ENCODE data around the gene ZNF219. TPM values are rescaled to one million over a fixed set of nuclear protein-coding genes. Genes with fewer than 3 reads are reported as not detected.

ZNF219 gene
- 1 to 10 TPM; 5.3 to 5.8 TPM for total RNA-seq

DNA sequence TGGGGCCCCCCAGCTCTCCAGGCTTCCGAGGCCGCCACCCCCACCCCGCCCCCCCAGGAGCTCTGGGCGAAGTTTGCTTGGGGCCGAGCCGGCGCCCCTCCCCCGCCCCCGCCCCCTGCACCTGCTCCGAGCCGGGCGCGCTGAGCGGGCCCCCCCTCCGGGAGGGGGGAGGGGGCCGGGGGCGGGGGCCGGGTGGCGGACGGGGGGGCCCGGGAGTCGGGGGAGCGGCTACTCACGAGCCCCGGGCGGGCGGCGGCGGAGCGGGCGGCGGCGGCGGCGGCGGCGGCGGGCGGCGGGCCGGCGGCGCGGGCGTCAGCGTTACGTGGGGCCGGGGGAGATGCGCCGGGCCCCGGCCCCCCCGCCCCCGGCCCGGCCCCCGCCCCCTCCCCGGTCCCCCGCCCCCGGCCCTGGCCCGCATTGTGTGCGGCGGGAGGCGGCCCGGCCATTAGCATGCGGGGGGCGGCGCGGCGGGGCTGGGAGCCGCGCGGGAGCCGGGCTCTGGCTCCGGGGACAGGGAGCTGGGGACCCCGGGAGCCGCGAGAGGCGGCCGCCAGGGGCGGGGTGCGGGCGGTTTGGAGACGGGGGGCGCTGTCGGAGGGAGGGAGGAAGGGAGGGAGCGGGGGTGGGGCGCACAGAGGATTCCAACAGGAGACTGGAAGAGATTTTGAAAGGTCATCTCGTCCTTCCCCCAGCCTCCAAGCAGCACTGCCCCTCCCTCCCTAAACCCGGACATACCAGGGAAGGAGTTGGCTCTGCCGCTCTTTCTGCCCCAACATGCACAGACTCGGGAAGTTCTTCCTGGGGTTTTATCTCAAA lies at the start of gene ZNF219:
Gene ZNF219, minus strand, starts transcription at position 580 of the 816 bp plus-strand sequence. CDS start 5,064 bp downstream, outside the sequence.
- no peak for DNase-seq
- no peak within 1 kb of the TSS for H3K27ac Mint-ChIP-seq
- H3K9me3 Mint-ChIP-seq, result no peaks in the 10 kb centered on the region
- H3K27me3 Mint-ChIP-seq, result peaks cover 22% of the 10 kb centered on the region
- no peaks in the 10 kb centered on the region for H3K36me3 Mint-ChIP-seq (ENCODE audit: low read depth)
- peaks cover 40% of the 10 kb centered on the region for H3K4me1 Mint-ChIP-seq
- peak within 1 kb of the TSS; percentile 78 for H3K4me3 Mint-ChIP-seq
- CTCF ChIA-PET, result interaction anchor here (7.8 kb wide), 1 partner anchor 83 kb away, joined by 79 read pairs; no protein-coding TSS in a partner anchor
- POLR2A ChIA-PET, result no interaction called here

GRCh38 chr14:21145437-21145836 lies 47.0 kb upstream of the ZNF219 start:
- DNase-seq, result no peak
- POLR2A ChIA-PET, result no interaction called here
- Mint-ChIP-seq H3K4me1 (no peaks in the 10 kb centered on the region), H3K9me3 (peaks cover 3% of the 10 kb centered on the region), H3K4me3 (no peak overlapping the region), H3K27ac (no peak overlapping the region), H3K36me3 (ENCODE audit: low read depth) (no peaks in the 10 kb centered on the region), H3K27me3 (peaks cover 14% of the 10 kb centered on the region)
- CTCF ChIA-PET, result no interaction called here

DNA sequence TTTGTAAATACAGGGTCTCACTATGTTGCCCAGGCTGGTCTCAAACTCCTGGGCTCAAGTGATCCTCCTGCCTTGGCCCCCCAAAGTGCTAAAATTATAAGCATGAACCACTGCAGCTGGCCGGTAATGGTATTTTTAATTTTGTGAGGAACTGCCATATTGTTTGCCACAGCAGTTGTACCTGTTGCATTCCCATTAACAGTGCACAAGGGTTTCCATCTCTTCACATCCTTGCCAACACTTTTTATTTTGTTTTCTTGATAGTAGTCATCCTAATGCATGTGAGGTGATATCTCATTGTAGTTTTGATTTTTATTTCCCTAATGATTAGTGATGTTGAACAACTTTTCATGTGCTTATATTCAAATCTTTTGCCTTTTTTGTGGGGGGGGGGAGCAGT lies 43.9 kb upstream of the ZNF219 start:
- H3K9me3 Mint-ChIP-seq, result peaks cover 3% of the 10 kb centered on the region
- H3K4me1 Mint-ChIP-seq, result no peaks in the 10 kb centered on the region
- no peaks in the 10 kb centered on the region for H3K36me3 Mint-ChIP-seq (ENCODE audit: low read depth)
- peaks cover 8% of the 10 kb centered on the region for H3K27me3 Mint-ChIP-seq
- ChIA-PET CTCF (no interaction called here), POLR2A (no interaction called here)
- H3K27ac Mint-ChIP-seq, result no peak overlapping the region
- H3K4me3 Mint-ChIP-seq, result no peak overlapping the region
- no peak for DNase-seq

DNA sequence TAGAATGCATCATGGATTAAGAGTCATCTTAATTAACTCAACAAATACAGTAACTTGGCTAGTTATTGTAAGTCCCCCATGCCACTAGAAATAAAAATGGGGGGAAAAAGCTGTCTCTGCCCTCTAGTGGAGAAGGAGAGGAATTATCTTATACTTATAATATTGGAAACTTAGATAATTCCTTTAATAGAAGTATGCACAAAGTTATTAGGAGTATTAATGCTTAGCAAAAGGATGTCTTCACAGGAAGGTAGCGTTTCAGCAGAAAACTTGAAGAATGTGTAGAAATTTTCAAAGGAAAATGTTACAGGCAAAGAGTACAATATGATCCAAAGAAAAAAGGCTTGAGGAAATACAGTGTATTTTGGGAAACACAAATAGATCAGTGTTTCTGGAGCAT lies 37.6 kb upstream of the ZNF219 start:
- Mint-ChIP-seq H3K27ac (no peak overlapping the region), H3K36me3 (ENCODE audit: low read depth) (no peaks in the 10 kb centered on the region), H3K27me3 (peaks cover 4% of the 10 kb centered on the region), H3K4me3 (no peak overlapping the region), H3K9me3 (no peaks in the 10 kb centered on the region), H3K4me1 (no peaks in the 10 kb centered on the region)
- no peak for DNase-seq
- ChIA-PET POLR2A (no interaction called here), CTCF (interaction anchor here (0.8 to 3.8 kb wide), 7 partner anchors 9 to 121 kb away, joined by 3 to 13 read pairs (median 4); no protein-coding TSS in a partner anchor)

- no peak for DNase-seq
- Mint-ChIP-seq H3K27me3 (peaks cover 7% of the 10 kb centered on the region), H3K4me3 (no peak overlapping the region), H3K27ac (no peak overlapping the region), H3K36me3 (ENCODE audit: low read depth) (no peaks in the 10 kb centered on the region), H3K4me1 (no peaks in the 10 kb centered on the region), H3K9me3 (no peaks in the 10 kb centered on the region)
- ChIA-PET POLR2A (no interaction called here), CTCF (interaction anchor here (1.0 kb wide), 1 partner anchor 119 kb away, joined by 3 read pairs; no protein-coding TSS in a partner anchor)
Observed at GRCh38 chr14:21133901-21134300, 35.4 kb upstream of the ZNF219 start.

GRCh38 chr14:21123429-21123828 lies 25.0 kb upstream of the ZNF219 start:
- CTCF ChIA-PET, result interaction anchor here (1.2 to 3.4 kb wide), 5 partner anchors 13 to 108 kb away, joined by 3 to 13 read pairs (median 5); no protein-coding TSS in a partner anchor
- POLR2A ChIA-PET, result no interaction called here

GRCh38 chr14:21121122-21121521 lies 22.7 kb upstream of the ZNF219 start:
- POLR2A ChIA-PET, result no interaction called here
- Mint-ChIP-seq H3K27me3 (peaks cover 13% of the 10 kb centered on the region), H3K27ac (no peak overlapping the region), H3K9me3 (peaks cover 2% of the 10 kb centered on the region), H3K4me1 (peaks cover 11% of the 10 kb centered on the region), H3K4me3 (no peak overlapping the region), H3K36me3 (ENCODE audit: low read depth) (peaks cover 3% of the 10 kb centered on the region)
- DNase-seq, result no peak
- CTCF ChIA-PET, result no interaction called here

More at GRCh38 chr14:21123429-21123828, 25.0 kb upstream of the ZNF219 start:
- H3K4me1 Mint-ChIP-seq, result peaks cover 11% of the 10 kb centered on the region
- peaks cover 3% of the 10 kb centered on the region for H3K36me3 Mint-ChIP-seq (ENCODE audit: low read depth)
- peaks cover 2% of the 10 kb centered on the region for H3K9me3 Mint-ChIP-seq
- DNase-seq, result no peak
- no peak overlapping the region for H3K4me3 Mint-ChIP-seq
- peaks cover 27% of the 10 kb centered on the region for H3K27me3 Mint-ChIP-seq
- H3K27ac Mint-ChIP-seq, result no peak overlapping the region

DNA sequence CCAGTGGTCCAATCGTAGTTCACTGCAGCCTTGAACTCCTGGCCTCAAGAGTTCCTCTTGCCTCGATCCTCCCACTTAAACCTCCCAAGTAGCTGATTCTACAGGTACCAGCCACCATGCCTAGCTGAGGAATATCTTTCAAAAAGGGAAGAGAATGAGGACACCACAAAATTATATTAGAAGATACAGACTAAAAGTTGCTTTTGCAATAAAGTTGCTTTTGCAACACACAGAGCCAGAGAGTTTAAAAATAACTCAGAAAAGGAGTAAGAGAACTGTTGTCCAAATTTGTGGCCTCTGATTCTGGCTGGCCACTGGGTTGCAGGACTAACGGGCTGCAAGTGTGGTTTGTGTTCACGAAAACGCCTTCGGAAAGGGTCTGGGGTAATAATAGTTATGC lies 22.2 kb upstream of the ZNF219 start:
- Mint-ChIP-seq H3K4me1 (peaks cover 11% of the 10 kb centered on the region), H3K27me3 (peaks cover 9% of the 10 kb centered on the region), H3K27ac (no peak overlapping the region), H3K4me3 (no peak overlapping the region), H3K9me3 (peaks cover 2% of the 10 kb centered on the region), H3K36me3 (ENCODE audit: low read depth) (peaks cover 3% of the 10 kb centered on the region)
- POLR2A ChIA-PET, result no interaction called here
- CTCF ChIA-PET, result no interaction called here
- no peak for DNase-seq

GRCh38 chr14:21118933-21119332 lies 20.5 kb upstream of the ZNF219 start:
- Mint-ChIP-seq H3K36me3 (ENCODE audit: low read depth) (no peaks in the 10 kb centered on the region), H3K4me1 (peaks cover 11% of the 10 kb centered on the region), H3K27ac (no peak overlapping the region), H3K9me3 (no peaks in the 10 kb centered on the region), H3K4me3 (no peak overlapping the region), H3K27me3 (peaks cover 7% of the 10 kb centered on the region)
- ChIA-PET CTCF (no interaction called here), POLR2A (no interaction called here)
- DNase-seq, result no peak

- Mint-ChIP-seq H3K36me3 (ENCODE audit: low read depth) (no peaks in the 10 kb centered on the region), H3K27me3 (peaks cover 3% of the 10 kb centered on the region), H3K9me3 (no peaks in the 10 kb centered on the region), H3K4me1 (peaks cover 23% of the 10 kb centered on the region), H3K4me3 (no peak overlapping the region), H3K27ac (no peak overlapping the region)
- POLR2A ChIA-PET, result interaction anchor here (1.0 to 2.9 kb wide), 2 partner anchors 9 to 10 kb away, joined by 3 to 8 read pairs; no protein-coding TSS in a partner anchor
- CTCF ChIA-PET, result interaction anchor here (2.3 kb wide), 1 partner anchor 9 kb away, joined by 9 read pairs; no protein-coding TSS in a partner anchor
- DNase-seq, result no peak
Observed at GRCh38 chr14:21113369-21113768, 14.9 kb upstream of the ZNF219 start.

- Mint-ChIP-seq H3K4me1 (peaks cover 23% of the 10 kb centered on the region), H3K9me3 (no peaks in the 10 kb centered on the region), H3K27ac (no peak overlapping the region), H3K27me3 (no peaks in the 10 kb centered on the region), H3K4me3 (no peak overlapping the region), H3K36me3 (ENCODE audit: low read depth) (no peaks in the 10 kb centered on the region)
- ChIA-PET CTCF (no interaction called here), POLR2A (interaction anchor here (2.9 kb wide), 1 partner anchor 9 kb away, joined by 8 read pairs; no protein-coding TSS in a partner anchor)
- no peak for DNase-seq
Observed at GRCh38 chr14:21112255-21112654, 13.8 kb upstream of the ZNF219 start.

- ChIA-PET CTCF (interaction anchor here (1.0 to 10.3 kb wide), 7 partner anchors 14 to 94 kb away, joined by 3 to 137 read pairs (median 6); no protein-coding TSS in a partner anchor), POLR2A (no interaction called here)
- Mint-ChIP-seq H3K27ac (no peak overlapping the region), H3K4me1 (peaks cover 34% of the 10 kb centered on the region), H3K27me3 (no peaks in the 10 kb centered on the region), H3K9me3 (no peaks in the 10 kb centered on the region), H3K36me3 (ENCODE audit: low read depth) (no peaks in the 10 kb centered on the region), H3K4me3 (no peak overlapping the region)
- DNase-seq, result no peak
Observed at GRCh38 chr14:21109377-21110138, 11.1 kb upstream of the ZNF219 start.

GRCh38 chr14:21108791-21109190 lies 10.3 kb upstream of the ZNF219 start:
- no peaks in the 10 kb centered on the region for H3K9me3 Mint-ChIP-seq
- ChIA-PET POLR2A (no interaction called here), CTCF (interaction anchor here (1.0 to 10.3 kb wide), 8 partner anchors 16 to 137 kb away, joined by 3 to 137 read pairs (median 4); no protein-coding TSS in a partner anchor)
- no peak overlapping the region for H3K4me3 Mint-ChIP-seq
- H3K4me1 Mint-ChIP-seq, result peaks cover 35% of the 10 kb centered on the region
- H3K27ac Mint-ChIP-seq, result no peak overlapping the region
- no peak for DNase-seq
- no peaks in the 10 kb centered on the region for H3K36me3 Mint-ChIP-seq (ENCODE audit: low read depth)
- no peaks in the 10 kb centered on the region for H3K27me3 Mint-ChIP-seq

All from activated CD4-positive, alpha-beta memory T cell treated with anti-CD3 and anti-CD28 coated beads, Interleukin-2, amount 10 ng/mL, durations not matched to agents 7 days and 5 days (primary cell).